Type B pancreatic cell (in vitro differentiated cells): ENCODE data around the gene SLC9A9. TPM values are rescaled to one million over a fixed set of nuclear protein-coding genes. Genes with fewer than 3 reads are reported as not detected.

Experiments
- DNase-seq: peaks from one replicate; pipeline ENCODE4 v3.0.0; 2021; ENCODE audit warnings: mixed read lengths; ENCODE audit not compliant: unreplicated experiment; ENCODE audit errors: extremely low spot score
- H3K27ac Mint-ChIP-seq: 2 replicates; pipeline ENCODE4 v1.8.0; 2021; ENCODE audit warnings: mild to moderate bottlenecking, mixed read lengths
- H3K27me3 Mint-ChIP-seq: 2 replicates; pipeline ENCODE4 v1.8.0; 2021; ENCODE audit warnings: mixed read lengths
- H3K36me3 Mint-ChIP-seq: 2 replicates; pipeline ENCODE4 v1.8.0; 2021; ENCODE audit warnings: mixed read lengths
- H3K4me1 Mint-ChIP-seq: one replicate; pipeline ENCODE4 v1.8.0; 2021; ENCODE audit warnings: mixed read lengths; ENCODE audit not compliant: unreplicated experiment
- H3K4me3 Mint-ChIP-seq: 2 replicates; pipeline ENCODE4 v1.8.0; 2021; ENCODE audit warnings: mild to moderate bottlenecking, mixed read lengths
- H3K9me3 Mint-ChIP-seq: 2 replicates; pipeline ENCODE4 v1.8.0; 2021; ENCODE audit warnings: mixed read lengths
- CTCF ChIP-seq: fragments of 200-600 bp; sonication (generic); conservative IDR thresholded peaks from 2 replicates; pipeline ENCODE4 v1.5.0; 2021; ENCODE audit warnings: antibody characterized with exemption, mild to moderate bottlenecking
- total RNA-seq: library from RNA; stranded (reverse); gene quantifications from 2 replicates; pipeline ENCODE4 v1.2.1, GENCODE V29; 2021; ENCODE audit warnings: low replicate concordance

SLC9A9 gene
- total RNA-seq, 1 donor from 2014 or later: 2.7 TPM

- Mint-ChIP-seq H3K27me3 (peaks cover 37% of the 10 kb centered on the region), H3K27ac (no peak overlapping the region), H3K4me3 (no peak overlapping the region), H3K9me3 (no peaks in the 10 kb centered on the region), H3K36me3 (no peaks in the 10 kb centered on the region), H3K4me1 (peaks cover 31% of the 10 kb centered on the region)
- DNase-seq: no peak
- TF ChIP-seq CTCF: no peak
Observed at GRCh38 chr3:143298886-143299535, 549.3 kb downstream of the SLC9A9 start.

DNA sequence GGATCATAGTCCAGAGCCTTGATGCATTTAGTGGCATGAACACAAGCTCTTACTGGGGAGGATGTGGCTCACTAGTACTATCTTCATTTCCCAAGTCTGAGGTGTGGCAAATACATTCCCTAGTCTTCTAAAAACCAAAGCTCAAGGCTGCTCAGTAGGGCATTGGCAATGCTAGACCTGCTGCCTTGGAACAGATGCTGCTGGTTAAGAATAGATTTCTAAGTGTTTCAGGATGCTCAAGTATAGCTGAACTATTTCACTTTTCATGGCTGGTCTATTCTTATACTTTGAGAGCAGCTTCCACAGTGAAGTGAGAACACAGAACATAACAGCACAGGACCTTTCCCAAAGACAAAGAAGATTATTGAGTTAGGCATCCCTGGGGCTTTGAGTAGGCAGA is 549.9 kb downstream of the SLC9A9 start:
- Mint-ChIP-seq H3K36me3 (no peaks in the 10 kb centered on the region), H3K27me3 (peaks cover 32% of the 10 kb centered on the region), H3K4me3 (no peak overlapping the region), H3K9me3 (no peaks in the 10 kb centered on the region), H3K27ac (no peak overlapping the region), H3K4me1 (peaks cover 31% of the 10 kb centered on the region)
- DNase-seq: no peak
- TF ChIP-seq CTCF: no peak

DNA sequence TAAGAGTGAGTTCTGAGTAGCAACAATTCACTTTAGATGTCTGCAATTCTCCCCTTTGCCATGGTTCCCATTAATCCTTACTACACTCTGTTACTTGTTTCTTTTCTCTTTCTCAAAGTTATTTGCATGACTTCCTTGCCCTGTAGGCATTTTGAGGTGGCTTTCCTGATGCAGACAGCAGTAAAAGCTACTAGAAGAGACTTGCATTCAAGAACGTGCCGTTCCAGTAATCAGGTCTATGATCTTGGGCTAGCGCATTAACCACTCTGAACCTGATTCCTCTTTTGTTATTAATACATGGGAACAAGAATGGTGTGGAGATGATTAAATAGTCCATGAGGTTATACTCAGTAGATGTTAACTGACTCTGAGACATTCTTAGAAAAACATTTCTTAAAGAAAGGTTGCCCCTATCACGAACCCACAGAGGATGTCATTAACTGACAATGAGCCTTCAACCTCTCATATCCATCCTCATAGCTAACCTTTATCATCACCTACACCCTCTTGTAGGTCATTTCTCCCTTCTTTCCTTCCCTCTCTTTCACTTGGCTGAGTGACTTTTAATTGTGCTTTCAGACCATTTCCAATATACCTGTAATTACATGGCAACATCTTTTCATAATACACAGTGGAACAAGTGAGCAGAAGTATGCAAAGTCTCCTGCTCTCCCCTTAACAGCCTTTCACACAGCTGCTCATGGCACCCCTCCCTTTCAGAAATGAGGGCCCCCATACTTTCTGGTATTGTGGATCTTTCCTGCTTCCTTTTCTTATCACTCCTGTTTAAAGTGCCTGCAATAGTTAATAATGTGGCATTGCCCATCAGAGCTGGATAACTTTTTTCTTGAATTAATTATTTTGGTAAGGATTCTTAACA is 552.8 kb downstream of the SLC9A9 start:
- Mint-ChIP-seq H3K36me3 (no peaks in the 10 kb centered on the region), H3K27ac (no peak overlapping the region), H3K4me1 (peaks cover 24% of the 10 kb centered on the region), H3K9me3 (no peaks in the 10 kb centered on the region), H3K27me3 (peaks cover 11% of the 10 kb centered on the region), H3K4me3 (no peak overlapping the region)
- no peak for TF ChIP-seq CTCF
- DNase-seq: no peak

DNA sequence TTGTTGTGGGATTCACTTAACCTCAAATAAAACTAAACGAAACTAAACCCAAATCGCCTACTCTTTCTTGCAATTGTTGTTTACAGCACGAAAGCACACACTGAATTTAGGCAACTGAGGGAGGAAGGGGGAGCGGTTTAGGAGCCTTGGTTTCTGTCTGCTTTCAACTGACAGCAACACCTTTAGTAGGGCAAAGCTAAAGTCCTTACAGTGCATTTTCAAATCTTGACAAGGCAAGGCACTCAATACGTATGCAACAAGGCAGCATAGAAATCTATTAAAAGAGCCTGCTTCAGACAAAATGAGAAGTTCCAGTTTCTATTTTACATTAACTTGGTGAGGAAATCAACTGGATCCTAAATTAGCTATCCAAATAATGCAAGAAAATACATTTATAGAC is 554.1 kb downstream of the SLC9A9 start:
- Mint-ChIP-seq H3K9me3 (no peaks in the 10 kb centered on the region), H3K36me3 (no peaks in the 10 kb centered on the region), H3K27me3 (peaks cover 15% of the 10 kb centered on the region), H3K4me1 (peaks cover 24% of the 10 kb centered on the region), H3K4me3 (no peak overlapping the region), H3K27ac (no peak overlapping the region)
- DNase-seq: no peak
- no peak for TF ChIP-seq CTCF

GRCh38 chr3:143291836-143292447 is 556.3 kb downstream of the SLC9A9 start:
- peaks cover 24% of the 10 kb centered on the region for H3K4me1 Mint-ChIP-seq
- peaks cover 8% of the 10 kb centered on the region for H3K27me3 Mint-ChIP-seq
- no peak for DNase-seq
- H3K9me3 Mint-ChIP-seq: no peaks in the 10 kb centered on the region
- H3K36me3 Mint-ChIP-seq: no peaks in the 10 kb centered on the region
- no peak for TF ChIP-seq CTCF
- no peak overlapping the region for H3K27ac Mint-ChIP-seq
- no peak overlapping the region for H3K4me3 Mint-ChIP-seq
